OCI-LY1 (cell line): ENCODE measurements around the gene PPP4R3B.
"Not testable (repeated sequence)": the region's sequence is repeated elsewhere in the genome, so short reads cannot be mapped to it uniquely, and the experiment has no call there.

Experiments
- H2AFZ ChIP-seq: fragments of 200-600 bp; sonication (generic), shearing (Covaris generic); 2 replicates; pipeline ENCODE4 v1.6.0; 2014; ENCODE audit warnings: antibody characterized with exemption, mild to moderate bottlenecking, low read length
- H3F3A ChIP-seq: fragments of 200-600 bp; sonication (generic), shearing (Covaris generic); 2 replicates; pipeline ENCODE4 v1.6.0; 2014; ENCODE audit warnings: mild to moderate bottlenecking, antibody characterized with exemption, low read length, moderate library complexity; ENCODE audit not compliant: insufficient read depth
- H3K27ac ChIP-seq: fragments of 200-600 bp; sonication (generic); 2 replicates; pipeline ENCODE4 v1.5.1; 2014; ENCODE audit warnings: low read length, mixed run types, mild to moderate bottlenecking, low read depth; ENCODE audit not compliant: poor library complexity, severe bottlenecking
- H3K27me3 ChIP-seq: fragments of 200-600 bp; sonication (generic); 2 replicates; pipeline ENCODE4 v1.6.0; 2014; ENCODE audit warnings: antibody characterized with exemption, mild to moderate bottlenecking, low read length, moderate library complexity; ENCODE audit not compliant: insufficient read depth
- H3K36me3 ChIP-seq: fragments of 200-600 bp; sonication (generic); 2 replicates; pipeline ENCODE4 v1.6.1; 2014; ENCODE audit warnings: mild to moderate bottlenecking, antibody characterized with exemption, low read length, moderate library complexity, mixed read lengths; ENCODE audit not compliant: insufficient read depth
- H3K4me1 ChIP-seq: fragments of 200-600 bp; sonication (generic); 2 replicates; pipeline ENCODE4 v1.5.1; 2014; ENCODE audit warnings: mild to moderate bottlenecking, low read length, moderate library complexity; ENCODE audit not compliant: insufficient read depth, severe bottlenecking
- H3K4me2 ChIP-seq: fragments of 200-600 bp; sonication (generic), shearing (Covaris generic); 2 replicates; pipeline ENCODE4 v1.6.1; 2014; ENCODE audit warnings: low read length
- H3K4me3 ChIP-seq: fragments of 200-600 bp; sonication (generic); 2 replicates; pipeline ENCODE4 v1.5.1; 2014; ENCODE audit warnings: low read length, low read depth, mild to moderate bottlenecking, mixed read lengths; ENCODE audit not compliant: poor library complexity, severe bottlenecking
- H3K79me2 ChIP-seq: fragments of 200-600 bp; shearing (Covaris generic); 2 replicates; pipeline ENCODE4 v1.6.1; 2016; ENCODE audit warnings: mixed run types, low read length, mixed read lengths; ENCODE audit not compliant: insufficient read depth
- H3K9ac ChIP-seq: fragments of 200-600 bp; sonication (generic), shearing (Covaris generic); 2 replicates; pipeline ENCODE4 v1.6.1; 2014; ENCODE audit warnings: mild to moderate bottlenecking, low read length, mixed read lengths
- H3K9me2 ChIP-seq: fragments of 200-600 bp; sonication (generic), shearing (Covaris generic); 2 replicates; pipeline ENCODE4 v1.6.1; 2014; ENCODE audit warnings: low read depth, mild to moderate bottlenecking, low read length, mixed read lengths
- H3K9me3 ChIP-seq: fragments of 200-600 bp; shearing (Covaris generic); 2 replicates; pipeline ENCODE4 v1.6.1; 2014; ENCODE audit warnings: low read length, mixed read lengths
- H4K20me1 ChIP-seq: fragments of 200-600 bp; sonication (generic), shearing (Covaris generic); 2 replicates; pipeline ENCODE4 v1.6.0; 2016; ENCODE audit warnings: mild to moderate bottlenecking, low read length; ENCODE audit not compliant: insufficient read depth
- CTCF ChIP-seq: fragments of 200-600 bp; sonication (generic), shearing (Covaris generic); IDR thresholded peaks from 2 replicates; pipeline ENCODE4 v1.5.1; 2017; ENCODE audit warnings: mild to moderate bottlenecking, antibody characterized with exemption, low read length, moderate library complexity, mixed read lengths
- EZH2 ChIP-seq: fragments of 200-600 bp; sonication (generic), shearing (Covaris generic); IDR thresholded peaks from 2 replicates; pipeline ENCODE4 v1.8.0; 2017; ENCODE audit warnings: borderline replicate concordance, mixed run types, mild to moderate bottlenecking, antibody characterized with exemption, low read length, moderate library complexity, mixed read lengths

The PPP4R3B gene

GRCh38 chr2:55553321-55553720 is 64.1 kb downstream of the PPP4R3B start:
- TF ChIP-seq CTCF (no peak), EZH2 (no peak)
- peaks cover 80% of the 10 kb centered on the region for H3K36me3 ChIP-seq

GRCh38 chr2:55550368-55551102 is 66.9 kb downstream of the PPP4R3B start:
- Histone ChIP-seq H3K36me3 (peaks cover 53% of the 10 kb centered on the region), H3K9me3 (no peaks in the 10 kb centered on the region), H4K20me1 (no peaks in the 10 kb centered on the region), H3F3A (no peaks in the 10 kb centered on the region), H3K4me1 (no peaks in the 10 kb centered on the region), H3K4me3 (no peak overlapping the region), H3K9ac (no peak overlapping the region), H2AFZ (no peak overlapping the region), H3K27ac (no peak overlapping the region), H3K79me2 (no peaks in the 10 kb centered on the region), H3K9me2 (no peaks in the 10 kb centered on the region), H3K27me3 (no peaks in the 10 kb centered on the region), H3K4me2 (no peak overlapping the region)
- no peak for TF ChIP-seq EZH2
- TF ChIP-seq CTCF = no peak

More at GRCh38 chr2:55553321-55553720, 64.1 kb downstream of the PPP4R3B start:
- H3K79me2 ChIP-seq = no peaks in the 10 kb centered on the region
- no peaks in the 10 kb centered on the region for H3K9me2 ChIP-seq
- H3F3A ChIP-seq = no peaks in the 10 kb centered on the region
- no peak overlapping the region for H3K27ac ChIP-seq
- H3K4me1 ChIP-seq = no peaks in the 10 kb centered on the region
- H4K20me1 ChIP-seq = no peaks in the 10 kb centered on the region
- H3K4me2 ChIP-seq = no peak overlapping the region
- H3K4me3 ChIP-seq = no peak overlapping the region
- no peaks in the 10 kb centered on the region for H3K9me3 ChIP-seq
- H2AFZ ChIP-seq = no peak overlapping the region
- no peak overlapping the region for H3K9ac ChIP-seq
- no peaks in the 10 kb centered on the region for H3K27me3 ChIP-seq

- not testable (repeated sequence) for H3K4me2 ChIP-seq, H3K27me3 ChIP-seq, H3F3A ChIP-seq, H3K27ac ChIP-seq, H3K9me2 ChIP-seq, H4K20me1 ChIP-seq, H3K79me2 ChIP-seq, H3K9ac ChIP-seq, H2AFZ ChIP-seq, H3K4me1 ChIP-seq, H3K9me3 ChIP-seq, H3K4me3 ChIP-seq
- H3K36me3 ChIP-seq = peaks cover 53% of the 10 kb centered on the region; the same call in 1 of the 2 replicates
These were observed 69.7 kb downstream of the PPP4R3B start for GRCh38 chr2:55547679-55548078.

- Histone ChIP-seq H3K27ac (no peak overlapping the region), H3K4me2 (no peak overlapping the region), H3K9me3 (no peaks in the 10 kb centered on the region), H3K9me2 (no peaks in the 10 kb centered on the region), H4K20me1 (no peaks in the 10 kb centered on the region), H3K36me3 (peaks cover 50% of the 10 kb centered on the region; the same call in 1 of the 2 replicates), H3K4me1 (no peaks in the 10 kb centered on the region), H3K4me3 (no peak overlapping the region), H3K9ac (no peak overlapping the region), H3F3A (no peaks in the 10 kb centered on the region), H2AFZ (no peak overlapping the region), H3K79me2 (no peaks in the 10 kb centered on the region), H3K27me3 (no peaks in the 10 kb centered on the region)
- no peak for TF ChIP-seq CTCF
- no peak for TF ChIP-seq EZH2
These were observed 70.4 kb downstream of the PPP4R3B start for GRCh38 chr2:55547001-55547400.
